Activated T-cell treated with anti-CD3 and anti-CD28 coated beads, Interleukin-2, amount 50 U/mL, for 24 hours (primary cell): ENCODE results near the gene CCDC60.

Source experiments
- DNase-seq: peaks from one replicate; pipeline ENCODE4 v3.0.0-alpha.2; 2020
- H3K27ac Mint-ChIP-seq: 2 replicates; pipeline ENCODE4 v1.8.0; 2020; ENCODE audit warnings: mild to moderate bottlenecking, mixed read lengths
- H3K27me3 Mint-ChIP-seq: 2 replicates; pipeline ENCODE4 v1.8.0; 2020; ENCODE audit warnings: mixed read lengths
- H3K36me3 Mint-ChIP-seq: 2 replicates; pipeline ENCODE4 v1.8.0; 2020; ENCODE audit warnings: low read depth, mixed read lengths
- H3K4me1 Mint-ChIP-seq: 2 replicates; pipeline ENCODE4 v1.8.0; 2020; ENCODE audit warnings: low read depth, mixed read lengths
- H3K4me3 Mint-ChIP-seq: 2 replicates; pipeline ENCODE4 v1.8.0; 2020; ENCODE audit warnings: mild to moderate bottlenecking, moderate library complexity, mixed read lengths
- H3K9me3 Mint-ChIP-seq: 2 replicates; pipeline ENCODE4 v1.8.0; 2020; ENCODE audit warnings: mixed read lengths

The CCDC60 gene

GRCh38 chr12:119461636-119462214 is 127.2 kb downstream of the CCDC60 start:
- Mint-ChIP-seq H3K27me3 (peaks cover 11% of the 10 kb centered on the region), H3K36me3 (no peaks in the 10 kb centered on the region), H3K9me3 (peaks cover 7% of the 10 kb centered on the region), H3K4me1 (no peaks in the 10 kb centered on the region), H3K4me3 (no peak overlapping the region), H3K27ac (no peak overlapping the region)
- no peak for DNase-seq

GRCh38 chr12:119463211-119463926 is 128.8 kb downstream of the CCDC60 start:
- H3K27me3 Mint-ChIP-seq: peaks cover 11% of the 10 kb centered on the region
- H3K4me3 Mint-ChIP-seq: no peak overlapping the region
- DNase-seq: no peak
- H3K36me3 Mint-ChIP-seq: no peaks in the 10 kb centered on the region
- no peak overlapping the region for H3K27ac Mint-ChIP-seq
- H3K4me1 Mint-ChIP-seq: no peaks in the 10 kb centered on the region
- H3K9me3 Mint-ChIP-seq: peaks cover 7% of the 10 kb centered on the region

- Mint-ChIP-seq H3K4me3 (no peak overlapping the region), H3K27me3 (peaks cover 3% of the 10 kb centered on the region), H3K4me1 (no peaks in the 10 kb centered on the region), H3K9me3 (no peaks in the 10 kb centered on the region), H3K27ac (no peak overlapping the region), H3K36me3 (no peaks in the 10 kb centered on the region)
- DNase-seq: no peak
These were observed 133.8 kb downstream of the CCDC60 start for GRCh38 chr12:119468296-119468695.

- peaks cover 4% of the 10 kb centered on the region for H3K9me3 Mint-ChIP-seq
These were observed 141.1 kb downstream of the CCDC60 start for GRCh38 chr12:119475650-119476049.

GRCh38 chr12:119476951-119477350 is 142.4 kb downstream of the CCDC60 start:
- peaks cover 4% of the 10 kb centered on the region for H3K9me3 Mint-ChIP-seq
- DNase-seq: no peak
- H3K4me1 Mint-ChIP-seq: no peaks in the 10 kb centered on the region
- no peaks in the 10 kb centered on the region for H3K36me3 Mint-ChIP-seq
- H3K4me3 Mint-ChIP-seq: no peak overlapping the region
- peaks cover 3% of the 10 kb centered on the region for H3K27me3 Mint-ChIP-seq
- H3K27ac Mint-ChIP-seq: no peak overlapping the region

More at GRCh38 chr12:119475650-119476049, 141.1 kb downstream of the CCDC60 start:
- Mint-ChIP-seq H3K36me3 (no peaks in the 10 kb centered on the region), H3K27me3 (peaks cover 3% of the 10 kb centered on the region), H3K4me3 (no peak overlapping the region), H3K27ac (no peak overlapping the region), H3K4me1 (no peaks in the 10 kb centered on the region)
- DNase-seq: no peak

GRCh38 chr12:119479121-119479561 is 144.6 kb downstream of the CCDC60 start:
- Mint-ChIP-seq H3K27ac (no peak overlapping the region), H3K4me1 (no peaks in the 10 kb centered on the region), H3K27me3 (peaks cover 4% of the 10 kb centered on the region), H3K36me3 (no peaks in the 10 kb centered on the region), H3K9me3 (peaks cover 7% of the 10 kb centered on the region), H3K4me3 (no peak overlapping the region)
- DNase-seq: no peak

GRCh38 chr12:119480551-119480950 is 146.0 kb downstream of the CCDC60 start:
- Mint-ChIP-seq H3K4me1 (no peaks in the 10 kb centered on the region), H3K36me3 (no peaks in the 10 kb centered on the region), H3K9me3 (peaks cover 7% of the 10 kb centered on the region), H3K27me3 (peaks cover 4% of the 10 kb centered on the region), H3K4me3 (no peak overlapping the region), H3K27ac (no peak overlapping the region)
- DNase-seq: no peak

- H3K4me1 Mint-ChIP-seq: no peaks in the 10 kb centered on the region
These were observed 152.1 kb downstream of the CCDC60 start for GRCh38 chr12:119486599-119487154.

GRCh38 chr12:119491814-119492213 is 157.3 kb downstream of the CCDC60 start:
- no peak for DNase-seq
- Mint-ChIP-seq H3K4me1 (no peaks in the 10 kb centered on the region), H3K36me3 (no peaks in the 10 kb centered on the region), H3K27ac (no peak overlapping the region), H3K27me3 (peaks cover 21% of the 10 kb centered on the region), H3K4me3 (no peak overlapping the region), H3K9me3 (no peaks in the 10 kb centered on the region)

More at GRCh38 chr12:119486599-119487154, 152.1 kb downstream of the CCDC60 start:
- Mint-ChIP-seq H3K27ac (no peak overlapping the region), H3K27me3 (peaks cover 14% of the 10 kb centered on the region), H3K36me3 (no peaks in the 10 kb centered on the region), H3K9me3 (peaks cover 3% of the 10 kb centered on the region), H3K4me3 (no peak overlapping the region)
- DNase-seq: no peak

- no peak for DNase-seq
- Mint-ChIP-seq H3K27ac (no peak overlapping the region), H3K27me3 (peaks cover 27% of the 10 kb centered on the region), H3K4me1 (no peaks in the 10 kb centered on the region), H3K4me3 (no peak overlapping the region), H3K36me3 (no peaks in the 10 kb centered on the region), H3K9me3 (no peaks in the 10 kb centered on the region)
These were observed 165.7 kb downstream of the CCDC60 start for GRCh38 chr12:119500209-119500608.

- Mint-ChIP-seq H3K36me3 (no peaks in the 10 kb centered on the region), H3K9me3 (no peaks in the 10 kb centered on the region), H3K27ac (no peak overlapping the region), H3K27me3 (peaks cover 28% of the 10 kb centered on the region), H3K4me1 (no peaks in the 10 kb centered on the region), H3K4me3 (no peak overlapping the region)
- DNase-seq: no peak
These were observed 166.5 kb downstream of the CCDC60 start for GRCh38 chr12:119501052-119501451.

- Mint-ChIP-seq H3K4me1 (no peaks in the 10 kb centered on the region), H3K36me3 (no peaks in the 10 kb centered on the region), H3K27me3 (peaks cover 18% of the 10 kb centered on the region), H3K9me3 (no peaks in the 10 kb centered on the region), H3K27ac (no peak overlapping the region), H3K4me3 (no peak overlapping the region)
- DNase-seq: no peak
These were observed 170.5 kb downstream of the CCDC60 start for GRCh38 chr12:119505001-119505400.

- no peak for DNase-seq
- Mint-ChIP-seq H3K4me3 (no peak overlapping the region), H3K36me3 (no peaks in the 10 kb centered on the region), H3K9me3 (no peaks in the 10 kb centered on the region), H3K4me1 (no peaks in the 10 kb centered on the region), H3K27me3 (peaks cover 7% of the 10 kb centered on the region), H3K27ac (no peak overlapping the region)
These were observed 178.4 kb downstream of the CCDC60 start for GRCh38 chr12:119512772-119513497.

- no peaks in the 10 kb centered on the region for H3K36me3 Mint-ChIP-seq
- no peak for DNase-seq
- H3K27me3 Mint-ChIP-seq: peaks cover 15% of the 10 kb centered on the region
- H3K9me3 Mint-ChIP-seq: no peaks in the 10 kb centered on the region
- H3K4me1 Mint-ChIP-seq: no peaks in the 10 kb centered on the region
- H3K27ac Mint-ChIP-seq: no peak overlapping the region
- H3K4me3 Mint-ChIP-seq: no peak overlapping the region
These were observed 193.7 kb downstream of the CCDC60 start for GRCh38 chr12:119528241-119528640.

- no peak overlapping the region for H3K27ac Mint-ChIP-seq
- H3K4me1 Mint-ChIP-seq: no peaks in the 10 kb centered on the region
- no peak overlapping the region for H3K4me3 Mint-ChIP-seq
- no peaks in the 10 kb centered on the region for H3K9me3 Mint-ChIP-seq
- H3K36me3 Mint-ChIP-seq: no peaks in the 10 kb centered on the region
- peaks cover 53% of the 10 kb centered on the region for H3K27me3 Mint-ChIP-seq
- DNase-seq: no peak
These were observed 205.9 kb downstream of the CCDC60 start for GRCh38 chr12:119540476-119540875.
